ENCODE data around the gene IL17RB.

The IL17RB gene

DNA sequence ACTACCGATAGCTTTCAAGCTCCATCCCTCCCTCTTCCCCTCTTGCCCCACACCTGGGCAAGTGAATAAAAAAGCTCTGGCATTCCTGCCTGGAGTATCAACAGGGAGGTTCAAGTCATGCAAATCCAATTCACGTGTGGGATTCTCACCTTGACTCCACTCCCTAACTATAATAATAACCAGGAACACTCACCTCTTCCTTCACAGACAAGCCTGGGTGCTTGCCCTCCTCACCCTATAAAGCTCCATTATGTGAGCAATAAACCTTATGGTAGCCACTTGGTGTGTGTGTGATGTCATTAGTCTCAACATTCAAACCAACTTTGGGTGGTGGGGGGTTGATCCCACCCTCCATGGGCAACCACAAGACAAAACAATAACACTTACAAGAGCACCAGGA is 16.8 kb upstream of the IL17RB start:
- TF ChIP-seq FOXM1 (IDR thresholded peaks at IDR 0.05; ENCODE audit: borderline replicate concordance, low read depth) (no peak), TEAD4 (IDR thresholded peaks at IDR 0.05) (no peak), MAX (IDR thresholded peaks at IDR 0.05) (no peak), EP300 (IDR thresholded peaks at IDR 0.05; ENCODE audit: borderline replicate concordance) (no peak), CREB1 (IDR thresholded peaks at IDR 0.05; ENCODE audit: low read depth) (no peak), REST (IDR thresholded peaks at IDR 0.05; ENCODE audit: low read depth) (no peak), TCF12 (IDR thresholded peaks at IDR 0.05; ENCODE audit: low read depth) (no peak), ZBTB7A (IDR thresholded peaks at IDR 0.05; ENCODE audit: low read depth) (no peak), NFIC (IDR thresholded peaks at IDR 0.05) (no peak), YY1 (IDR thresholded peaks at IDR 0.05; ENCODE audit: low read depth) (no peak), EGR1 (IDR thresholded peaks at IDR 0.05) (no peak), RAD21 (IDR thresholded peaks at IDR 0.05; ENCODE audit: low read depth) (no peak), CEBPB (IDR thresholded peaks at IDR 0.05) (no peak), TAF1 (IDR thresholded peaks at IDR 0.05; ENCODE audit: low read depth) (no peak)
- TF ChIP-seq, protein P1, sequence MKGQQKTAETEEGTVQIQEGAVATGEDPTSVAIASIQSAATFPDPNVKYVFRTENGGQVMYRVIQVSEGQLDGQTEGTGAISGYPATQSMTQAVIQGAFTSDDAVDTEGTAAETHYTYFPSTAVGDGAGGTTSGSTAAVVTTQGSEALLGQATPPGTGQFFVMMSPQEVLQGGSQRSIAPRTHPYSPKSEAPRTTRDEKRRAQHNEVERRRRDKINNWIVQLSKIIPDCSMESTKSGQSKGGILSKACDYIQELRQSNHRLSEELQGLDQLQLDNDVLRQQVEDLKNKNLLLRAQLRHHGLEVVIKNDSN (IDR thresholded peaks at IDR 0.05) = no peak

DNA sequence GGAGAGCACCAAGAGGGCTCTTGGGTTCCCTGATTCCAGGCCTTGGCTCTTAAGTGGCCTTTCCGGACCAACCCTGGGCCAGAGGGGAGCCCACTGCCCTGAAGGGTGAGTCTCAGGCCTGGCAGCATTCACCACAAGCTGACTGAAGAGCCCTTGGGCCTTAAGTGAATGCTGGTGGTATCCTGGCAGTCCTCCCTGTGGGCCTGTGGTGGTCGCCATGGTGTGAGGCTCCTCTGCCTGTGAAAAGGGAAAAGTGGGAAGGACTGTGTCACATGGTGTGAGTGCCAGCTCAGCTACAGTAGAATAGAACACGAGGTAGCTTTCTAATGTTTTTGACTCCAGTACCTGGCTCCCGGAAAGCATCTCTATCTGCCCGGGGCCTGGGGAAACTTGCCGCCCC is 15.4 kb upstream of the IL17RB start:
- no peak for TF ChIP-seq YY1 (IDR thresholded peaks at IDR 0.05; ENCODE audit: low read depth)
- TF ChIP-seq ZBTB7A (IDR thresholded peaks at IDR 0.05; ENCODE audit: low read depth) = no peak
- TF ChIP-seq EP300 (IDR thresholded peaks at IDR 0.05; ENCODE audit: borderline replicate concordance) = no peak
- TF ChIP-seq TCF12 (IDR thresholded peaks at IDR 0.05; ENCODE audit: low read depth) = no peak
- TF ChIP-seq TEAD4 (IDR thresholded peaks at IDR 0.05) = no peak
- TF ChIP-seq, protein P1 (IDR thresholded peaks at IDR 0.05) = no peak
- TF ChIP-seq EGR1 (IDR thresholded peaks at IDR 0.05) = no peak
- no peak for TF ChIP-seq REST (IDR thresholded peaks at IDR 0.05; ENCODE audit: low read depth)
- TF ChIP-seq RAD21 (IDR thresholded peaks at IDR 0.05; ENCODE audit: low read depth) = no peak

DNA sequence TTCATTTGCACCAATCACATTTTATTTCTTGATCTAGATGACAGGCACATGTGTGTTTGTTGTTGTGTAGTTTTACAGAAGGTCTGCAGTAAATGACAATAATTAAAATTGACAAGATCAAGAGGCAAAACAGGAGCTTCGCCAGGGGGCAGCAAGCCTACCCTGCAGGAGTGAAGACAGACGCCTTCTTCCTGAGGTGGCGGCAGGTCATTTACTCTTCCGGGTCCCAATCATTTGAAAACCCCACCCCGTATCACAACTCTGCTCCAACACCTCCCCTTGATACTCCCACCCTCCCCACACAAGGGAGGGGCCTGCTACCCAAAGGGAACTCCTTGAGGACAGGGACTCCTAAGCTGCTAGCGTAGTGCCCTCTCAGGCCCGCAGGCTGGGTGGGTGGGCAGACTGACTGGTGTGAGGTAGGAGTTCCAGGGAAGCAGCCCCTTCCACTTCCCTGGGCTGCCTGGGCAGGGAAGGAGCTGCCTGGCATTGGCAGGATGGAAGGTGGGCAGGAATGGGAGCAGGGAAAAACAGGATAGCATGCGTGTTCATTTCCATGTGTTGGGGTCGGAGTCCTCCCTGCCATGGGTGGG is 13.2 kb upstream of the IL17RB start:
- TF ChIP-seq YY1 (IDR thresholded peaks at IDR 0.05; ENCODE audit: low read depth) (no peak), ZBTB7A (IDR thresholded peaks at IDR 0.05; ENCODE audit: low read depth) (no peak)
- TF ChIP-seq, protein P1 (IDR thresholded peaks at IDR 0.05) = no peak

- TF ChIP-seq YY1 (IDR thresholded peaks at IDR 0.05; ENCODE audit: low read depth) = no peak
- no peak for TF ChIP-seq CEBPB (IDR thresholded peaks at IDR 0.05)
- no peak for TF ChIP-seq REST (IDR thresholded peaks at IDR 0.05; ENCODE audit: low read depth)
- no peak for TF ChIP-seq CREB1 (IDR thresholded peaks at IDR 0.05; ENCODE audit: low read depth)
- no peak for TF ChIP-seq TEAD4 (IDR thresholded peaks at IDR 0.05)
- TF ChIP-seq, protein P1 (IDR thresholded peaks at IDR 0.05) = no peak
- no peak for TF ChIP-seq TAF1 (IDR thresholded peaks at IDR 0.05; ENCODE audit: low read depth)
- no peak for TF ChIP-seq RAD21 (IDR thresholded peaks at IDR 0.05; ENCODE audit: low read depth)
- TF ChIP-seq EP300 (IDR thresholded peaks at IDR 0.05; ENCODE audit: borderline replicate concordance) = no peak
- no peak for TF ChIP-seq ZBTB7A (IDR thresholded peaks at IDR 0.05; ENCODE audit: low read depth)
- TF ChIP-seq TCF12 (IDR thresholded peaks at IDR 0.05; ENCODE audit: low read depth) = no peak
- no peak for TF ChIP-seq NFIC (IDR thresholded peaks at IDR 0.05)
Measured at GRCh38 chr3:53833700-53834099, 12.7 kb upstream of the IL17RB start.

Data from Ishikawa (cell line).